SH-SY5Y (cell line): ENCODE measurements around the gene CSF1R.

Experiments used
- GATA2 ChIP-seq: IDR thresholded peaks from 2 replicates; pipeline ENCODE4 v1.6.1; 2011; ENCODE audit warnings: mild to moderate bottlenecking, low read depth, low read length
- GATA3 ChIP-seq: IDR thresholded peaks from 2 replicates; pipeline ENCODE4 v1.6.1; 2011; ENCODE audit warnings: low read depth, mild to moderate bottlenecking, low read length, moderate library complexity

- TF ChIP-seq GATA2 (no peak), GATA3 (no peak)
Observed at GRCh38 chr5:150120062-150120441, 33.7 kb upstream of the CSF1R start.
